Kidney epithelial cell (primary cell): ENCODE results near the gene SAMD3. TPM values are rescaled to one million over a fixed set of nuclear protein-coding genes. Genes with fewer than 3 reads are reported as not detected.

Source experiments
- DNase-seq: peaks from one replicate; pipeline ENCODE4 v3.0.0-alpha.2; 2010; ENCODE audit warnings: low read depth
- H3K27me3 ChIP-seq: 2 replicates; pipeline ENCODE4 v1.6.0; 2011; ENCODE audit warnings: low read length; ENCODE audit not compliant: control insufficient read depth, insufficient read depth
- H3K36me3 ChIP-seq: 2 replicates; pipeline ENCODE4 v1.5.1; 2011; ENCODE audit warnings: low read length; ENCODE audit not compliant: control insufficient read depth, insufficient read depth
- H3K4me3 ChIP-seq: 2 replicates; pipeline ENCODE4 v1.5.1; 2011; ENCODE audit warnings: low read depth, mild to moderate bottlenecking, control low read depth, low read length
- CTCF ChIP-seq: IDR thresholded peaks from 2 replicates; pipeline ENCODE4 v1.5.1; 2011; ENCODE audit warnings: mild to moderate bottlenecking, moderate library complexity, low read length, control low read depth, inconsistent platforms; ENCODE audit not compliant: insufficient read depth, poor library complexity, severe bottlenecking
- total RNA-seq: library from RNA; depleted of rRNA; stranded (reverse); fragments of >200 nt; gene quantifications from 2 replicates; pipeline ENCODE4 v1.2.3, GENCODE V29; 2015

Gene SAMD3
- total RNA-seq, 1 donor from 2014 or later, result not detected

GRCh38 chr6:130190701-130191690 lies 31.8 kb downstream of the SAMD3 start:
- H3K36me3 ChIP-seq, result no peaks in the 10 kb centered on the region
- H3K27me3 ChIP-seq, result no peaks in the 10 kb centered on the region
- H3K4me3 ChIP-seq, result no peak overlapping the region
- TF ChIP-seq CTCF, result no peak
- DNase-seq, result no peak

GRCh38 chr6:130189531-130190397 lies 33.0 kb downstream of the SAMD3 start:
- TF ChIP-seq CTCF, result no peak
- Histone ChIP-seq H3K36me3 (no peaks in the 10 kb centered on the region), H3K27me3 (no peaks in the 10 kb centered on the region), H3K4me3 (no peak overlapping the region)
- no peak for DNase-seq

GRCh38 chr6:130188207-130188899 lies 34.4 kb downstream of the SAMD3 start:
- Histone ChIP-seq H3K4me3 (no peak overlapping the region), H3K36me3 (no peaks in the 10 kb centered on the region), H3K27me3 (no peaks in the 10 kb centered on the region)
- no peak for TF ChIP-seq CTCF
- DNase-seq, result no peak

GRCh38 chr6:130187335-130188206 lies 35.2 kb downstream of the SAMD3 start:
- no peaks in the 10 kb centered on the region for H3K27me3 ChIP-seq
- DNase-seq, result no peak
- H3K36me3 ChIP-seq, result no peaks in the 10 kb centered on the region
- no peak overlapping the region for H3K4me3 ChIP-seq
- TF ChIP-seq CTCF, result no peak

- TF ChIP-seq CTCF, result no peak
- Histone ChIP-seq H3K27me3 (no peaks in the 10 kb centered on the region), H3K36me3 (no peaks in the 10 kb centered on the region)
These were observed 37.1 kb downstream of the SAMD3 start for GRCh38 chr6:130185658-130186057.

More at GRCh38 chr6:130185658-130186057, 37.1 kb downstream of the SAMD3 start:
- no peak overlapping the region for H3K4me3 ChIP-seq
- DNase-seq, result no peak
